H9 (cell line): ENCODE results near the gene ZNF469. TPM values are rescaled to one million over a fixed set of nuclear protein-coding genes. Genes with fewer than 3 reads are reported as not detected.

Experiments used
- DNase-seq: peaks from one replicate; pipeline ENCODE4 v3.0.0-alpha.2; 2017
- H2AFZ ChIP-seq: one replicate; pipeline ENCODE4 v1.6.1; 2013; ENCODE audit warnings: mild to moderate bottlenecking, low read length, control low read depth, moderate library complexity
- H2AK5ac ChIP-seq: 2 replicates; pipeline ENCODE4 v1.6.1; 2013; ENCODE audit warnings: low read length, control low read depth, mixed read lengths; ENCODE audit not compliant: insufficient read length
- H2BK120ac ChIP-seq: one replicate; pipeline ENCODE4 v1.6.1; 2013; ENCODE audit warnings: low read depth, mild to moderate bottlenecking, low read length, control low read depth, inconsistent platforms; ENCODE audit not compliant: poor library complexity, severe bottlenecking
- H2BK12ac ChIP-seq: 2 replicates; pipeline ENCODE4 v1.6.1; 2013; ENCODE audit warnings: low read length, control low read depth, mixed read lengths, low read depth; ENCODE audit not compliant: insufficient read length
- H2BK15ac ChIP-seq: 2 replicates; pipeline ENCODE4 v1.6.1; 2013; ENCODE audit warnings: low read depth, low read length, control low read depth
- H2BK20ac ChIP-seq: one replicate; pipeline ENCODE4 v1.6.1; 2013; ENCODE audit warnings: low read depth, mild to moderate bottlenecking, low read length, control low read depth, inconsistent platforms; ENCODE audit not compliant: poor library complexity, severe bottlenecking
- H2BK5ac ChIP-seq: 2 replicates; pipeline ENCODE4 v1.6.1; 2013; ENCODE audit warnings: low read length, control low read depth, mixed read lengths; ENCODE audit not compliant: insufficient read length
- H3K14ac ChIP-seq: 2 replicates; pipeline ENCODE4 v1.6.1; 2013; ENCODE audit warnings: low read length, control low read depth; ENCODE audit not compliant: insufficient read depth
- H3K18ac ChIP-seq: 2 replicates; pipeline ENCODE4 v1.6.1; 2013; ENCODE audit warnings: low read depth, mild to moderate bottlenecking, mixed read lengths, low read length, control low read depth; ENCODE audit not compliant: insufficient read length
- H3K23ac ChIP-seq: 2 replicates; pipeline ENCODE4 v1.6.1; 2013; ENCODE audit warnings: low read length, control low read depth, mixed read lengths, low read depth; ENCODE audit not compliant: insufficient read length
- H3K23me2 ChIP-seq: 2 replicates; pipeline ENCODE4 v1.6.1; 2013; ENCODE audit warnings: low read depth, mild to moderate bottlenecking, mixed read lengths, low read length, control low read depth; ENCODE audit not compliant: insufficient read length, poor library complexity, severe bottlenecking
- H3K27ac ChIP-seq: 2 replicates; pipeline ENCODE4 v1.5.1; 2013; ENCODE audit warnings: low read length, control low read depth, mixed read lengths, low read depth; ENCODE audit not compliant: insufficient read length
- H3K27me3 ChIP-seq: 2 replicates; pipeline ENCODE4 v1.6.1; 2013; ENCODE audit warnings: low read length, control low read depth, inconsistent platforms; ENCODE audit not compliant: insufficient read depth
- H3K4ac ChIP-seq: 2 replicates; pipeline ENCODE4 v1.6.1; 2013; ENCODE audit warnings: low read depth, mild to moderate bottlenecking, control low read depth, inconsistent platforms, low read length, moderate library complexity
- H3K4me1 ChIP-seq: 2 replicates; pipeline ENCODE4 v1.6.1; 2013; ENCODE audit warnings: low read length, control low read depth, inconsistent platforms; ENCODE audit not compliant: insufficient read depth
- H3K4me2 ChIP-seq: 2 replicates; pipeline ENCODE4 v1.6.1; 2013; ENCODE audit warnings: low read length, control low read depth, mixed read lengths; ENCODE audit not compliant: insufficient read length, insufficient read depth
- H3K56ac ChIP-seq: 2 replicates; pipeline ENCODE4 v1.6.1; 2013; ENCODE audit warnings: low read depth, mild to moderate bottlenecking, mixed read lengths, low read length, control low read depth; ENCODE audit not compliant: insufficient read length
- H3K79me1 ChIP-seq: 2 replicates; pipeline ENCODE4 v1.6.1; 2013; ENCODE audit warnings: low read depth, mild to moderate bottlenecking, moderate library complexity, low read length, control low read depth, inconsistent platforms; ENCODE audit not compliant: insufficient read depth, poor library complexity, severe bottlenecking
- H3K79me2 ChIP-seq: 2 replicates; pipeline ENCODE4 v1.6.1; 2013; ENCODE audit warnings: low read length, control low read depth, inconsistent platforms; ENCODE audit not compliant: insufficient read depth
- H3K9ac ChIP-seq: 2 replicates; pipeline ENCODE4 v1.6.1; 2013; ENCODE audit warnings: low read length, control low read depth, mixed read lengths; ENCODE audit not compliant: insufficient read length; ENCODE audit errors: extremely low read depth
- H3K9me3 ChIP-seq: one replicate; pipeline ENCODE4 v1.6.1; 2013; ENCODE audit warnings: low read depth, low read length, inconsistent platforms; ENCODE audit not compliant: control insufficient read depth
- H3T11ph ChIP-seq: one replicate; pipeline ENCODE4 v1.6.1; 2013; ENCODE audit warnings: mild to moderate bottlenecking, low read length, control low read depth, inconsistent platforms
- H4K20me1 ChIP-seq: one replicate; pipeline ENCODE4 v1.6.1; 2013; ENCODE audit not compliant: control insufficient read depth, insufficient read length, insufficient read depth
- H4K5ac ChIP-seq: 2 replicates; pipeline ENCODE4 v1.6.1; 2013; ENCODE audit warnings: low read depth, mild to moderate bottlenecking, mixed read lengths, low read length, control low read depth; ENCODE audit not compliant: insufficient read length
- H4K8ac ChIP-seq: replicated peaks from 2 replicates; pipeline ENCODE4 v1.6.1; 2013; ENCODE audit warnings: low read length, control low read depth, mixed read lengths, low read depth; ENCODE audit not compliant: insufficient read length
- H4K91ac ChIP-seq: 2 replicates; pipeline ENCODE4 v1.6.1; 2013; ENCODE audit warnings: low read depth, mild to moderate bottlenecking, moderate library complexity, mixed read lengths, low read length, control low read depth; ENCODE audit not compliant: insufficient read length
- H3K27ac Mint-ChIP-seq, 3 experiments: 2 replicates in 2 of 3; 3 replicates in 1 of 3; pipeline ENCODE4 v1.8.0; 2020 to 2021; ENCODE audit warnings: mixed read lengths in 3 of 3, mild to moderate bottlenecking in 1 of 3, moderate library complexity in 1 of 3
- H3K27me3 Mint-ChIP-seq: 2 replicates; pipeline ENCODE4 v1.8.0; 2021; ENCODE audit warnings: low read depth, mild to moderate bottlenecking, moderate library complexity, mixed read lengths
- H3K36me3 Mint-ChIP-seq, 3 experiments: 2 replicates in 2 of 3; 3 replicates in 1 of 3; pipeline ENCODE4 v1.8.0; 2020 to 2021; ENCODE audit warnings: low read depth in 3 of 3, mixed read lengths in 3 of 3; ENCODE audit not compliant: insufficient read depth in 1 of 3
- H3K4me1 Mint-ChIP-seq, 2 experiments: 2 replicates each; pipeline ENCODE4 v1.8.0; 2020; ENCODE audit warnings: mixed read lengths in 2 of 2
- H3K4me3 Mint-ChIP-seq, 2 experiments: 2 replicates in 1 of 2; 3 replicates in 1 of 2; pipeline ENCODE4 v1.8.0; 2020 to 2021; ENCODE audit warnings: mild to moderate bottlenecking in 2 of 2, mixed read lengths in 2 of 2, moderate library complexity in 1 of 2
- H3K9me3 Mint-ChIP-seq, 2 experiments: 2 replicates in 1 of 2; 3 replicates in 1 of 2; pipeline ENCODE4 v1.8.0; 2020; ENCODE audit warnings: mild to moderate bottlenecking in 2 of 2, mixed read lengths in 2 of 2, moderate library complexity in 1 of 2
- CTCF ChIP-seq: fragments of 200-600 bp; sonication (generic); conservative IDR thresholded peaks from 3 replicates; pipeline ENCODE4 v1.8.0; 2021; ENCODE audit warnings: antibody characterized with exemption, mild to moderate bottlenecking
- WGBS: extraction: QIAGEN DNeasy Blood & Tissue Kit; methylation state at CpG from one replicate; pipeline ENCODE4 v1.1.7; 2013; ENCODE audit warnings: missing lambda C conversion rate, low lambda C conversion rate, mixed read lengths; ENCODE audit not compliant: insufficient read length; ENCODE audit errors: extremely low coverage; 5-methylcytosine and 5-hydroxymethylcytosine counted together
- total RNA-seq: library from RNA; stranded (reverse); gene quantifications from 2 replicates; pipeline ENCODE4 v1.2.1, GENCODE V29; 2021

The ZNF469 gene
- total RNA-seq, 1 experiment from 2014 or later: 4.4 TPM

- Mint-ChIP-seq H3K36me3 (peaks cover 0 to 5% (median 0%) of the 10 kb centered on the region in 3 experiments; a peak in 3 of 7 replicates), H3K27me3 (peaks cover 4% of the 10 kb centered on the region), H3K27ac (0 out of 7 replicates have a peak overlapping the region, but pooled peaks of 1 of the 3 experiments have one; percentile 57), H3K4me1 (peaks cover 2 to 7% of the 10 kb centered on the region in 2 experiments; a peak in 2 of 4 replicates), H3K9me3 (peaks cover 5 to 8% of the 10 kb centered on the region in 2 experiments), H3K4me3 (no peak overlapping the region)
- Histone ChIP-seq H3K23me2 (no peaks in the 10 kb centered on the region), H2BK5ac (no peak overlapping the region), H3K18ac (no peak overlapping the region), H3K4me2 (no peak overlapping the region), H3K79me1 (no peaks in the 10 kb centered on the region), H2AFZ (no peak overlapping the region), H3K9ac (no peak overlapping the region), H3K79me2 (no peaks in the 10 kb centered on the region), H3T11ph (no peak overlapping the region), H4K8ac (no peak overlapping the region), H4K5ac (no peak overlapping the region), H2BK15ac (no peak overlapping the region), H2BK12ac (no peak overlapping the region), H3K4me1 (no peaks in the 10 kb centered on the region), H3K4ac (no peak overlapping the region), H2BK20ac (no peak overlapping the region), H2BK120ac (no peak overlapping the region), H3K14ac (no peak overlapping the region), H4K20me1 (no peaks in the 10 kb centered on the region), H3K56ac (no peak overlapping the region), H3K23ac (no peak overlapping the region), H2AK5ac (no peak overlapping the region), H3K27ac (no peak overlapping the region), H3K27me3 (no peaks in the 10 kb centered on the region), H4K91ac (no peak overlapping the region), H3K9me3 (no peaks in the 10 kb centered on the region)
- 0 out of 3 replicates have a peak, but pooled peaks have one; percentile 17 for TF ChIP-seq CTCF
- WGBS: no CpG with 5 or more reads among the region's 25 CpGs
- no peak for DNase-seq
These were observed 34.2 kb upstream of the ZNF469 start for GRCh38 chr16:88348377-88349152.
